Lung (tissue), 12 donors: ENCODE data around the gene ENO3. TPM values are rescaled to one million over a fixed set of nuclear protein-coding genes. Genes with fewer than 3 reads are reported as not detected.

Source experiments
- ATAC-seq: fragments of 200-7000 bp; cut with Tn5 transposase; one replicate; pipeline ENCODE4 v1.9.1; 2020; ENCODE audit warnings: moderate number of reproducible peaks; ENCODE audit not compliant: insufficient read depth, low FRiP score
- DNase-seq, 3 donors: peaks; one replicate each; pipeline ENCODE4 v3.0.0-alpha.2; 2013 to 2017
- H3K27ac ChIP-seq, 2 donors: one replicate each; pipeline ENCODE4 v1.5.1; 2013; ENCODE audit warnings: mild to moderate bottlenecking in 2 of 2, moderate library complexity in 2 of 2, control low read depth in 1 of 2, inconsistent platforms in 1 of 2, low read depth in 1 of 2, low read length in 1 of 2
- H3K27me3 ChIP-seq, 3 donors: one replicate each; pipeline ENCODE4 v1.5.1; 2013; ENCODE audit warnings: low read length in 2 of 3; ENCODE audit not compliant: control insufficient read depth in 3 of 3, insufficient read depth in 3 of 3
- H3K36me3 ChIP-seq, 4 donors: one replicate each; pipeline ENCODE4 v1.5.1; 2013; ENCODE audit warnings: low read length in 4 of 4, mild to moderate bottlenecking in 1 of 4, moderate library complexity in 1 of 4; ENCODE audit not compliant: control insufficient read depth in 4 of 4, insufficient read depth in 4 of 4
- H3K4me1 ChIP-seq, 5 donors: one replicate each; pipeline ENCODE4 v1.5.1; 2013; ENCODE audit warnings: low read length in 5 of 5, mild to moderate bottlenecking in 2 of 5, moderate library complexity in 1 of 5; ENCODE audit not compliant: control insufficient read depth in 5 of 5, insufficient read depth in 5 of 5
- H3K4me3 ChIP-seq: one replicate; pipeline ENCODE4 v1.5.1; 2013; ENCODE audit warnings: mild to moderate bottlenecking, control low read depth, moderate library complexity
- H3K9ac ChIP-seq, 2 donors: one replicate each; pipeline ENCODE4 v1.5.1; 2013; ENCODE audit warnings: low read length in 2 of 2, control low read depth in 1 of 2; ENCODE audit not compliant: insufficient read depth in 1 of 2
- H3K9me3 ChIP-seq, 4 donors: one replicate each; pipeline ENCODE4 v1.5.1; 2013; ENCODE audit warnings: low read length in 3 of 4, mild to moderate bottlenecking in 1 of 4, moderate library complexity in 1 of 4; ENCODE audit not compliant: control insufficient read depth in 4 of 4, insufficient read depth in 3 of 4
- WGBS, 2 donors: extraction: QIAGEN DNeasy Blood & Tissue Kit; methylation state at CpG; one replicate each; pipeline ENCODE4 v1.1.7; 2013; 5-methylcytosine and 5-hydroxymethylcytosine counted together
- polyA plus RNA-seq, 2 donors: library from polyadenylated mRNA; stranded (reverse); fragments of 200-250 nt; gene quantifications; one replicate each; pipeline ENCODE4 v1.2.1, GENCODE V29; 2013
- total RNA-seq, 2 donors: library from RNA; depleted of rRNA in 1 of 2; stranded (reverse); fragments of >200 nt in 1 of 2; gene quantifications; one replicate each; pipeline ENCODE4 v1.2.1, GENCODE V29; 2014 to 2021
- TF ChIP-seq, protein P1 (sequence below): IDR thresholded peaks from 2 replicates; pipeline ENCODE4 v1.5.1; 2012; ENCODE audit warnings: mild to moderate bottlenecking; ENCODE audit errors: control extremely low read depth, extremely low read depth
- donor health status: control.
- donor health status: control.
- donor health status: Bipolar disorder and iron deficiency.
- donor health status: healthy.
- donor health status: DM: yes; HTN: yes; CAD: no.

The ENO3 gene
- total and polyA plus RNA-seq, 4 donors = 3.3 to 10.7 (median 8.3) TPM

GRCh38 chr17:4947411-4948165 lies 3.3 kb upstream of the ENO3 start:
- Histone ChIP-seq H3K9me3 (no peaks in the 10 kb centered on the region), H3K4me3 (peak overlapping the region; percentile 100), H3K36me3 (peaks cover 11 to 28% (median 25%) of the 10 kb centered on the region in 4 donors), H3K27me3 (no peaks in the 10 kb centered on the region), H3K9ac (peak overlapping the region in 1 of 2 donors; percentile 37), H3K27ac (peak overlapping the region; percentile 91 to 99), H3K4me1 (peaks cover 2 to 26% (median 18%) of the 10 kb centered on the region in 5 donors)
- peak; percentile 32 for ATAC-seq
- peak; percentile 73 to 80 (median 75) for DNase-seq
- TF ChIP-seq, protein P1, sequence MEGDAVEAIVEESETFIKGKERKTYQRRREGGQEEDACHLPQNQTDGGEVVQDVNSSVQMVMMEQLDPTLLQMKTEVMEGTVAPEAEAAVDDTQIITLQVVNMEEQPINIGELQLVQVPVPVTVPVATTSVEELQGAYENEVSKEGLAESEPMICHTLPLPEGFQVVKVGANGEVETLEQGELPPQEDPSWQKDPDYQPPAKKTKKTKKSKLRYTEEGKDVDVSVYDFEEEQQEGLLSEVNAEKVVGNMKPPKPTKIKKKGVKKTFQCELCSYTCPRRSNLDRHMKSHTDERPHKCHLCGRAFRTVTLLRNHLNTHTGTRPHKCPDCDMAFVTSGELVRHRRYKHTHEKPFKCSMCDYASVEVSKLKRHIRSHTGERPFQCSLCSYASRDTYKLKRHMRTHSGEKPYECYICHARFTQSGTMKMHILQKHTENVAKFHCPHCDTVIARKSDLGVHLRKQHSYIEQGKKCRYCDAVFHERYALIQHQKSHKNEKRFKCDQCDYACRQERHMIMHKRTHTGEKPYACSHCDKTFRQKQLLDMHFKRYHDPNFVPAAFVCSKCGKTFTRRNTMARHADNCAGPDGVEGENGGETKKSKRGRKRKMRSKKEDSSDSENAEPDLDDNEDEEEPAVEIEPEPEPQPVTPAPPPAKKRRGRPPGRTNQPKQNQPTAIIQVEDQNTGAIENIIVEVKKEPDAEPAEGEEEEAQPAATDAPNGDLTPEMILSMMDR = no peak
- WGBS, 2 donors = 1% methylated on average over 40 to 56 of the region's 56 CpGs

- 0 to 1% methylated on average over 53 to 59 of the region's 59 CpGs for WGBS, 2 donors
- Histone ChIP-seq H3K27ac (peak within 1 kb of the TSS; percentile 91 to 99), H3K4me1 (peaks cover 2 to 27% (median 18%) of the 10 kb centered on the region in 5 donors), H3K9ac (peak within 1 kb of the TSS; percentile 37 to 65), H3K27me3 (no peaks in the 10 kb centered on the region), H3K36me3 (peaks cover 7 to 21% (median 18%) of the 10 kb centered on the region in 4 donors), H3K9me3 (no peaks in the 10 kb centered on the region), H3K4me3 (peak within 1 kb of the TSS; percentile 100)
- TF ChIP-seq, protein P1 = no peak
- DNase-seq (peak; percentile 94 to 98 (median 97)), ATAC-seq (peak; percentile 71)
Observed at GRCh38 chr17:4948166-4948930, 2.6 kb upstream of the ENO3 start, which contains the start of gene PFN1. TSS of gene PFN1 (minus strand) at chr17:4948530. CDS start at chr17:4948394, 136 bp downstream.

GRCh38 chr17:4948931-4949320 lies 2.0 kb upstream of the ENO3 start:
- Histone ChIP-seq H3K4me3 (peak overlapping the region; percentile 53), H3K36me3 (peaks cover 7 to 20% (median 16%) of the 10 kb centered on the region in 4 donors), H3K27me3 (no peaks in the 10 kb centered on the region), H3K27ac (peak overlapping the region; percentile 91 to 97), H3K9ac (peak overlapping the region in 1 of 2 donors; percentile 65), H3K4me1 (peaks cover 2 to 30% (median 18%) of the 10 kb centered on the region in 5 donors), H3K9me3 (no peaks in the 10 kb centered on the region)
- 1% methylated on average over 29 to 40 of the region's 40 CpGs for WGBS, 2 donors
- ATAC-seq (peak; percentile 55), DNase-seq (peak; percentile 90 to 97 (median 94))
- TF ChIP-seq, protein P1 = no peak
